Activated CD8-positive, alpha-beta T cell treated with anti-CD3 and anti-CD28 coated beads, Interleukin-2, amount 10 ng/mL, durations not matched to agents 7 days and 5 days (primary cell): ENCODE results near the gene API5. TPM values are rescaled to one million over a fixed set of nuclear protein-coding genes. Genes with fewer than 3 reads are reported as not detected.
A peak's percentile ranks its signal among the peaks of the same experiment; 100 is the strongest.

Experiments
- ATAC-seq: fragments of 150-1000 bp; cut with Tn5 transposase; one replicate; pipeline ENCODE4 v1.10.0; 2021; ENCODE audit warnings: moderate library complexity
- CTCF ChIA-PET: fragments of 350-600 bp; sonication (Branson Sonifier 250); formaldehyde crosslinking; loops from one replicate; lab custom pipeline; 2021; ENCODE audit warnings: antibody characterized with exemption; lab: Charles Lee
- POLR2A ChIA-PET: fragments of 350-600 bp; sonication (Branson Sonifier 250); formaldehyde crosslinking; loops from one replicate; lab custom pipeline; 2021; ENCODE audit warnings: antibody characterized with exemption; lab: Charles Lee
- DNase-seq: peaks from one replicate; pipeline ENCODE4 v3.0.0-alpha.2; 2020
- H3K27ac Mint-ChIP-seq: one replicate; pipeline ENCODE4 v1.8.0; 2021; ENCODE audit warnings: mild to moderate bottlenecking, mixed read lengths
- H3K27me3 Mint-ChIP-seq: one replicate; pipeline ENCODE4 v1.8.0; 2021; ENCODE audit warnings: low read depth, mixed read lengths
- H3K36me3 Mint-ChIP-seq: one replicate; pipeline ENCODE4 v1.8.0; 2021; ENCODE audit warnings: low read depth, mixed read lengths
- H3K4me1 Mint-ChIP-seq: one replicate; pipeline ENCODE4 v1.8.0; 2021; ENCODE audit warnings: low read depth, mixed read lengths
- H3K4me3 Mint-ChIP-seq: one replicate; pipeline ENCODE4 v1.8.0; 2021; ENCODE audit warnings: mild to moderate bottlenecking, mixed read lengths
- H3K9me3 Mint-ChIP-seq: one replicate; pipeline ENCODE4 v1.8.0; 2022; ENCODE audit warnings: mixed read lengths; ENCODE audit not compliant: insufficient read depth
- total RNA-seq, 2 experiments: library from RNA; stranded (reverse); gene quantifications; one replicate each; pipeline ENCODE4 v1.2.3, GENCODE V29; 2021

Gene API5
- total RNA-seq, 2 experiments from 2014 or later = 108 to 115 TPM

GRCh38 chr11:43360361-43361032 is 48.7 kb downstream of the API5 start:
- Mint-ChIP-seq H3K27me3 (no peaks in the 10 kb centered on the region), H3K9me3 (no peaks in the 10 kb centered on the region), H3K4me3 (peak overlapping the region; percentile 84), H3K36me3 (peaks cover 31% of the 10 kb centered on the region), H3K27ac (peak overlapping the region; percentile 98), H3K4me1 (peaks cover 43% of the 10 kb centered on the region)
- POLR2A ChIA-PET = interaction anchor here (0.6 kb wide), 2 partner anchors 37 to 76 kb away, joined by 3 read pairs; no protein-coding TSS in a partner anchor
- DNase-seq (no peak), ATAC-seq (no peak)
- CTCF ChIA-PET = interaction anchor here (1.0 to 2.2 kb wide), 3 partner anchors 18 to 59 kb away, joined by 4 to 10 read pairs (median 6); partner anchors contain the start of gene API5

DNA sequence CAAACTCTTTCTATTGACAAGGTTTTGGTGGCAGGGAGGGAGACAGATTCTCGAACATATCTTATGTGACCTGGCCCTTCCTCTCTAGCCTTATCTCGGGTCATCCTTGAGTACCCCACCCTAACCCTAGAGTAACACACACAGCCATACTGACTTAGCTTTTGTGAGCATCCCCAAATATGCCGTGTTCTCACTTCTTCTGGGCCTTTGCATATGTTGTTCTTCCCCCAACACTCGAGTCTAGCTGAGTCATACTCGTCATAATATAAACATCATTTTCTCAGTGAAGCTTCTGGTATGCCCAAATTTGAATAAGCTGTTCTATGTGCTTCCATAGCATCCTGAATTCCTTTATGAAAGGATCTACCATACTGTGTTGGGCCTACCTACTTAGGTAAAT is 54.9 kb downstream of the API5 start:
- H3K27me3 Mint-ChIP-seq = no peaks in the 10 kb centered on the region
- H3K4me1 Mint-ChIP-seq = peaks cover 27% of the 10 kb centered on the region
- no peak overlapping the region for H3K4me3 Mint-ChIP-seq
- ATAC-seq (no peak), DNase-seq (no peak)
- POLR2A ChIA-PET = interaction anchor here (2.0 kb wide), 1 partner anchor 8 kb away, joined by 9 read pairs; the partner anchor contains the start of gene TTC17
- H3K36me3 Mint-ChIP-seq = peaks cover 44% of the 10 kb centered on the region
- no peaks in the 10 kb centered on the region for H3K9me3 Mint-ChIP-seq
- no peak overlapping the region for H3K27ac Mint-ChIP-seq
- CTCF ChIA-PET = no interaction called here

GRCh38 chr11:43367382-43368178 is 55.8 kb downstream of the API5 start:
- no peak for DNase-seq
- Mint-ChIP-seq H3K27ac (no peak overlapping the region), H3K27me3 (no peaks in the 10 kb centered on the region), H3K36me3 (peaks cover 40% of the 10 kb centered on the region), H3K9me3 (no peaks in the 10 kb centered on the region), H3K4me1 (peaks cover 22% of the 10 kb centered on the region), H3K4me3 (no peak overlapping the region)
- no peak for ATAC-seq
- ChIA-PET POLR2A (interaction anchor here (2.0 kb wide), 1 partner anchor 9 kb away, joined by 9 read pairs; the partner anchor contains the start of gene TTC17), CTCF (interaction anchor here (1.0 to 1.1 kb wide), 2 partner anchors 11 to 56 kb away, joined by 3 read pairs; partner anchors contain the start of gene API5)

- H3K4me1 Mint-ChIP-seq = peaks cover 3% of the 10 kb centered on the region
- H3K9me3 Mint-ChIP-seq = no peaks in the 10 kb centered on the region
- H3K27ac Mint-ChIP-seq = no peak overlapping the region
- ATAC-seq = no peak
- ChIA-PET POLR2A (no interaction called here), CTCF (no interaction called here)
- H3K36me3 Mint-ChIP-seq = peaks cover 23% of the 10 kb centered on the region
- DNase-seq = no peak
- H3K27me3 Mint-ChIP-seq = no peaks in the 10 kb centered on the region
- no peak overlapping the region for H3K4me3 Mint-ChIP-seq
Measured at GRCh38 chr11:43376065-43376464, 64.3 kb downstream of the API5 start.

- H3K36me3 Mint-ChIP-seq = peaks cover 28% of the 10 kb centered on the region
- DNase-seq (no peak), ATAC-seq (no peak)
- no peak overlapping the region for H3K4me3 Mint-ChIP-seq
- H3K27ac Mint-ChIP-seq = no peak overlapping the region
- ChIA-PET POLR2A (interaction anchor here (1.5 kb wide), 1 partner anchor 17 kb away, joined by 4 read pairs; the partner anchor contains the start of gene TTC17), CTCF (no interaction called here)
- H3K4me1 Mint-ChIP-seq = peaks cover 3% of the 10 kb centered on the region
- H3K27me3 Mint-ChIP-seq = no peaks in the 10 kb centered on the region
- no peaks in the 10 kb centered on the region for H3K9me3 Mint-ChIP-seq
Measured at GRCh38 chr11:43376594-43376993, 64.8 kb downstream of the API5 start.

DNA sequence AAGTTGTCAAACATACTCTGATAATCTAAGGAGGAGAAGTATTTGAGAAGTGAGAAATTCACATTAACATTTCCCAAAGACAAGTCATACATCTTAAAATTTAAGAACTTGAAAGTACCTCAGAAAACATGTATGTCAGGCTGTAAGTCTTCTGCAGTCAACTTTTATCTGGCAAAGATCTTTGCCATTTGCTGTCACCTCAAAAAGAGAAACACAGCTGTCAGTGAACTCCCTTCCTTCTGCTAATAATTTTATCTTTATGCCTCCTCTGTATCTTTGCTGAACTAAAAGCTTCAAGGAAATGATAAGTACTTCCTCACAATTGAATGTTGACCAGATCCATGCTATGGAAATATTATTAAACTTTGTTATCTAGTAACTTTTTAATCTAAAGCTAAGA is 65.6 kb downstream of the API5 start:
- no peak overlapping the region for H3K4me3 Mint-ChIP-seq
- CTCF ChIA-PET = interaction anchor here (1.5 kb wide), 1 partner anchor 15 kb away, joined by 4 read pairs; no protein-coding TSS in a partner anchor
- no peak overlapping the region for H3K27ac Mint-ChIP-seq

GRCh38 chr11:43378897-43379296 is 67.1 kb downstream of the API5 start:
- Mint-ChIP-seq H3K27me3 (no peaks in the 10 kb centered on the region), H3K4me3 (no peak overlapping the region), H3K27ac (no peak overlapping the region), H3K4me1 (peaks cover 3% of the 10 kb centered on the region), H3K36me3 (peaks cover 33% of the 10 kb centered on the region), H3K9me3 (no peaks in the 10 kb centered on the region)
- ATAC-seq (no peak), DNase-seq (no peak)
- ChIA-PET CTCF (interaction anchor here (1.1 kb wide), 1 partner anchor 12 kb away, joined by 3 read pairs; no protein-coding TSS in a partner anchor), POLR2A (no interaction called here)

More for the DNA sequence above, 65.6 kb downstream of the API5 start:
- Mint-ChIP-seq H3K9me3 (no peaks in the 10 kb centered on the region), H3K4me1 (peaks cover 3% of the 10 kb centered on the region), H3K27me3 (no peaks in the 10 kb centered on the region), H3K36me3 (peaks cover 31% of the 10 kb centered on the region)
- no peak for DNase-seq
- no peak for ATAC-seq
- POLR2A ChIA-PET = interaction anchor here (1.5 kb wide), 1 partner anchor 18 kb away, joined by 4 read pairs; the partner anchor contains the start of gene TTC17

- no peak for ATAC-seq
- ChIA-PET POLR2A (no interaction called here), CTCF (interaction anchor here (0.7 kb wide), 1 partner anchor 70 kb away, joined by 3 read pairs; no protein-coding TSS in a partner anchor)
Measured at GRCh38 chr11:43381802-43382201, 70.0 kb downstream of the API5 start.

DNA sequence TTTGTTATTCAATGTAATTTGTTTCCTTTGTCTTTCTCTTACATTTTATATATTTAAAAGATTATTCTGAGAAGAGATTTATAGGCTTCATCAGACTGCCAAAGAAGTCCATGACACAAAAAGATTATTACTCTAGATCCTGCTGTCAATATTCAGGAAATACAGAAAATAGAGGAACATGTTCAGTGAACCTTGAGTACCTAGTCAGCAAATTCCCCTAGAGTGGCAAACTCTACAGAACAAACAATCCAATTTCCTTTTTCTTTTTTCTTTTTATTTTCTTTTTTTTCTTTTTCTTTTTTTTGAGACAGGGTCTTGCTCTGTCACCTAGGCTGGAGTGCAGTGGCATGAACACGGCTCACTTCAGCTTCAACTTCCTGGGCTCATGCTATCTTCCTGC is 70.8 kb downstream of the API5 start:
- no peaks in the 10 kb centered on the region for H3K4me1 Mint-ChIP-seq
- no peak overlapping the region for H3K4me3 Mint-ChIP-seq
- ChIA-PET CTCF (no interaction called here), POLR2A (no interaction called here)
- no peak overlapping the region for H3K27ac Mint-ChIP-seq
- peaks cover 28% of the 10 kb centered on the region for H3K36me3 Mint-ChIP-seq
- ATAC-seq (no peak), DNase-seq (no peak)
- H3K9me3 Mint-ChIP-seq = no peaks in the 10 kb centered on the region
- H3K27me3 Mint-ChIP-seq = no peaks in the 10 kb centered on the region

More at GRCh38 chr11:43381802-43382201, 70.0 kb downstream of the API5 start:
- Mint-ChIP-seq H3K4me3 (no peak overlapping the region), H3K36me3 (peaks cover 30% of the 10 kb centered on the region), H3K4me1 (no peaks in the 10 kb centered on the region), H3K9me3 (no peaks in the 10 kb centered on the region), H3K27ac (no peak overlapping the region), H3K27me3 (no peaks in the 10 kb centered on the region)
- no peak for DNase-seq

DNA sequence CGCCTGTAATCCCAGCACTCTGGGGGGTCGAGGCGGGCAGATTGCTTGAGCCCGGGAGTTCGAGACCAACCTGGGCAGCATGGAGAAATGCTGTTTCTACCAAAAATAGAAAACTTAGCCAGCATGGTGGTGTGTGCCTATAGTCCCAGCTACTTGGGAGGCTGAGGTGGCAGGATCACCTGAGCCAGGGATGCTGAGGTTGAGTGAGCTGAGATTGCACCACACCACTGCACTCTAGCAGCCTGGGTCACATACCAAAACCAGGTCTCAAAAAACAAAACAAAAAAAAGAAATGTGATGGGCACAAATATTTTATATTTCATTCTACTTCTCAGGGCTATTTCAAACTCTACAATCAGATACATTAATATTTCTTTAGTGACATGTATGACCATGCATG is 72.6 kb downstream of the API5 start:
- POLR2A ChIA-PET = no interaction called here
- peaks cover 35% of the 10 kb centered on the region for H3K36me3 Mint-ChIP-seq
- ATAC-seq = no peak

GRCh38 chr11:43392713-43393112 is 80.9 kb downstream of the API5 start:
- peaks cover 63% of the 10 kb centered on the region for H3K36me3 Mint-ChIP-seq
- POLR2A ChIA-PET = interaction anchor here (1.0 kb wide), 1 partner anchor 34 kb away, joined by 4 read pairs; the partner anchor contains the start of gene TTC17

More for the DNA sequence above, 72.6 kb downstream of the API5 start:
- Mint-ChIP-seq H3K27ac (no peak overlapping the region), H3K4me1 (no peaks in the 10 kb centered on the region), H3K4me3 (no peak overlapping the region), H3K9me3 (no peaks in the 10 kb centered on the region), H3K27me3 (no peaks in the 10 kb centered on the region)
- no peak for DNase-seq
- CTCF ChIA-PET = no interaction called here

More at GRCh38 chr11:43392713-43393112, 80.9 kb downstream of the API5 start:
- Mint-ChIP-seq H3K4me1 (peaks cover 26% of the 10 kb centered on the region), H3K27ac (peak overlapping the region; percentile 56), H3K27me3 (no peaks in the 10 kb centered on the region), H3K4me3 (peak overlapping the region; percentile 20), H3K9me3 (no peaks in the 10 kb centered on the region)
- ATAC-seq (peak; percentile 87), DNase-seq (peak; percentile 35)
- CTCF ChIA-PET = interaction anchor here (0.9 to 1.4 kb wide), 5 partner anchors 12 to 81 kb away, joined by 3 to 6 read pairs (median 3); partner anchors contain the start of gene API5
